Endothelial cell of umbilical vein (primary cell): ENCODE results near the gene TMEM184B. TPM values are rescaled to one million over a fixed set of nuclear protein-coding genes. Genes with fewer than 3 reads are reported as not detected.
A peak's percentile ranks its signal among the peaks of the same experiment; 100 is the strongest.

Experiments
- BruUV-seq: library from RNA; stranded (reverse); fragments of 400-500 nt; replicated peaks from 2 replicates; lab custom pipeline; 2021; lab: Mats Ljungman, UMichigan
- CTCF ChIA-PET: fragments of 300-600, 350-600 bp; sonication (Branson Sonifier 250); formaldehyde crosslinking; loops from one replicate; lab custom pipeline; 2021; ENCODE audit warnings: antibody characterized with exemption, inconsistent platforms; lab: Charles Lee
- POLR2A ChIA-PET: fragments of 300-600, 350-600 bp; sonication (Branson Sonifier 250); formaldehyde crosslinking; loops from one replicate; lab custom pipeline; 2021; ENCODE audit warnings: antibody characterized with exemption, inconsistent platforms; lab: Charles Lee
- DNase-seq: peaks from one replicate; pipeline ENCODE4 v3.0.0-alpha.2; 2011; ENCODE audit warnings: low read depth, low spot score
- FAIRE-seq: peaks from 2 replicates; lab custom pipeline; 2011; peaks lifted over from hg19 to GRCh38; lab: Jason Lieb, UNC
- H2AFZ ChIP-seq: 2 replicates; pipeline ENCODE4 v1.6.0; 2012; ENCODE audit warnings: low read depth, low read length, control low read depth, inconsistent platforms
- H3K27ac ChIP-seq: 2 replicates; pipeline ENCODE4 v1.5.1; 2011; ENCODE audit warnings: low read depth, mild to moderate bottlenecking, control low read depth, low read length, moderate library complexity; ENCODE audit not compliant: insufficient read depth
- H3K27me3 ChIP-seq, 2 experiments: 2 replicates each; pipeline versions ENCODE4 v1.6.0 to v1.6.1; 2011; ENCODE audit warnings: low read length in 2 of 2, mixed read lengths in 1 of 2; ENCODE audit not compliant: control insufficient read depth in 2 of 2, insufficient read depth in 2 of 2
- H3K36me3 ChIP-seq, 2 experiments: 2 replicates in 1 of 2; 3 replicates in 1 of 2; pipeline ENCODE4 v1.5.1; 2011; ENCODE audit warnings: low read length in 2 of 2, mild to moderate bottlenecking in 1 of 2, moderate library complexity in 1 of 2; ENCODE audit not compliant: control insufficient read depth in 2 of 2, insufficient read depth in 2 of 2; ENCODE audit errors: extremely low read depth in 1 of 2
- H3K4me1 ChIP-seq: 3 replicates; pipeline ENCODE4 v1.5.1; 2011; ENCODE audit warnings: mild to moderate bottlenecking, low read length; ENCODE audit not compliant: control insufficient read depth, insufficient read depth; ENCODE audit errors: extremely low read depth
- H3K4me2 ChIP-seq: 2 replicates; pipeline ENCODE4 v1.6.1; 2011; ENCODE audit warnings: low read length, control low read depth, mixed read lengths; ENCODE audit not compliant: insufficient read depth
- H3K4me3 ChIP-seq, 3 experiments: fragments of 200-600 bp in 1 of 3; sonication (generic), shearing (Covaris generic) in 1 of 3; replicated peaks in 1 of 3; 2 replicates each; pipeline ENCODE4 v1.5.1; 2011 to 2016; ENCODE audit warnings: control low read depth in 3 of 3, low read length in 3 of 3, mild to moderate bottlenecking in 2 of 3, inconsistent platforms in 1 of 3, low read depth in 1 of 3, moderate library complexity in 1 of 3; ENCODE audit not compliant: insufficient read depth in 1 of 3
- H3K79me2 ChIP-seq: 2 replicates; pipeline ENCODE4 v1.6.0; 2012; ENCODE audit warnings: low read length, inconsistent platforms; ENCODE audit not compliant: control insufficient read depth, insufficient read depth
- H3K9ac ChIP-seq: replicated peaks from 2 replicates; pipeline ENCODE3; 2011; ENCODE audit warnings: low read length, control low read depth; ENCODE audit not compliant: insufficient read depth; ENCODE audit errors: extremely low read depth
- H3K9me1 ChIP-seq: replicated peaks from 3 replicates; pipeline ENCODE4 v1.6.0; 2011; ENCODE audit warnings: mild to moderate bottlenecking, low read length; ENCODE audit not compliant: control insufficient read depth, insufficient read depth; ENCODE audit errors: extremely low read depth
- H3K9me3 ChIP-seq: replicated peaks from 2 replicates; pipeline ENCODE4 v1.5.1; 2012; ENCODE audit warnings: low read length, inconsistent platforms; ENCODE audit not compliant: control insufficient read depth, insufficient read depth
- H4K20me1 ChIP-seq: replicated peaks from 2 replicates; pipeline ENCODE3; 2011; ENCODE audit warnings: mild to moderate bottlenecking, low read length; ENCODE audit not compliant: control insufficient read depth, insufficient read depth; ENCODE audit errors: extremely low read depth
- CTCF ChIP-seq, 2 donors: IDR thresholded peaks; 1 replicate in 1 of 2; 2 replicates in 1 of 2; pipeline ENCODE4 v1.5.1; 2011; ENCODE audit warnings: low read length in 2 of 2, mild to moderate bottlenecking in 2 of 2, moderate library complexity in 2 of 2, control low read depth in 1 of 2, inconsistent platforms in 1 of 2, low read depth in 1 of 2; ENCODE audit not compliant: insufficient read depth in 1 of 2; ENCODE audit errors: extremely low read depth in 1 of 2
- FOS ChIP-seq: IDR thresholded peaks from 2 replicates; pipeline ENCODE4 v1.6.1; 2011; ENCODE audit warnings: mild to moderate bottlenecking, low read length, moderate library complexity, borderline replicate concordance; ENCODE audit not compliant: insufficient read depth
- GATA2 ChIP-seq: IDR thresholded peaks from 2 replicates; pipeline ENCODE4 v1.7.0; 2011; ENCODE audit warnings: low read depth, mild to moderate bottlenecking, moderate library complexity, mixed read lengths, low read length; ENCODE audit not compliant: insufficient read length, insufficient read depth
- JUN ChIP-seq: IDR thresholded peaks from 2 replicates; pipeline ENCODE4 v1.6.1; 2011; ENCODE audit warnings: borderline replicate concordance, low read depth; ENCODE audit not compliant: insufficient read length, insufficient read depth
- MAX ChIP-seq: IDR thresholded peaks from 2 replicates; pipeline ENCODE4 v1.6.1; 2011; ENCODE audit not compliant: insufficient read depth, insufficient read length
- POLR2A ChIP-seq: IDR thresholded peaks from 2 replicates; pipeline ENCODE4 v1.6.1; 2012; ENCODE audit warnings: low read depth, mild to moderate bottlenecking, control low read depth, low read length
- POLR2AphosphoS5 ChIP-seq: IDR thresholded peaks from 2 replicates; pipeline ENCODE4 v1.6.1; 2012; ENCODE audit warnings: low read depth, mild to moderate bottlenecking, control low read depth, low read length, moderate library complexity; ENCODE audit not compliant: insufficient read depth
- dilution Hi-C: fragments of 300-500 bp; cut with MboI; formaldehyde crosslinking; loops from one replicate; pipeline ENCODE4 v1.15.0; 2019; ENCODE audit warnings: low sequenced_read_pairs; ENCODE audit not compliant: extremely low pct_ligation_motif_present
- intact Hi-C: fragments of 100-400 bp; cut with micrococcal nuclease; formaldehyde crosslinking; loops from one replicate; pipeline ENCODE4 v1.10.0; 2022
- polyA plus RNA-seq, 4 experiments: library from polyadenylated mRNA; depleted of rRNA in 3 of 4; stranded (reverse) in 3 of 4; unstranded in 1 of 4; fragments of >200 nt; gene quantifications; 2 replicates each; pipeline versions ENCODE4 v1.2.1 to v1.2.3, GENCODE V29; 2011 to 2012; ENCODE audit warnings: missing spikeins in 1 of 4
- total RNA-seq: library from RNA; stranded (reverse); gene quantifications from 2 replicates; pipeline ENCODE4 v1.2.3, GENCODE V29; 2021

The TMEM184B gene
- total and polyA plus RNA-seq, 2 donors (not counting 3 experiments of a cell fraction or from before 2014, with no cell fraction given): 72.5 to 96.6 TPM

- Histone ChIP-seq H3K27me3 (no peaks in the 10 kb centered on the region), H3K9me1 (no peaks in the 10 kb centered on the region), H4K20me1 (no peaks in the 10 kb centered on the region), H2AFZ (no peak overlapping the region), H3K27ac (no peak overlapping the region), H3K9ac (no peak overlapping the region), H3K79me2 (peaks cover 3% of the 10 kb centered on the region), H3K9me3 (no peaks in the 10 kb centered on the region), H3K4me1 (no peaks in the 10 kb centered on the region), H3K36me3 (peaks cover 13 to 43% of the 10 kb centered on the region in 2 experiments), H3K4me3 (no peak overlapping the region), H3K4me2 (no peak overlapping the region)
- BruUV-seq: TSS peak; percentile 44
- no peak for FAIRE-seq
- ChIA-PET CTCF (interaction anchor here (1.4 kb wide), 1 partner anchor 61 kb away, joined by 3 read pairs; no protein-coding TSS in a partner anchor), POLR2A (interaction anchor here (1.2 kb wide), 1 partner anchor 27 kb away, joined by 3 read pairs; no protein-coding TSS in a partner anchor)
- DNase-seq: no peak
- TF ChIP-seq CTCF (IDR thresholded peaks at IDR 0.05; ENCODE audit: extremely low read depth in 1 of 2, insufficient read depth in 1 of 2, low read depth in 1 of 2, low read length in 2 of 2) (peak in 1 of 2 donors; percentile 5), GATA2 (no peak), POLR2AphosphoS5 (no peak), MAX (no peak), FOS (no peak), JUN (no peak), POLR2A (no peak)
- intact Hi-C loops (no loop called here), dilution Hi-C loops (no loop called here)
Measured at GRCh38 chr22:38291201-38291777, 18.5 kb upstream of the TMEM184B start.
